ENCODE data around the gene CD209. TPM values are rescaled to one million over a fixed set of nuclear protein-coding genes. Genes with fewer than 3 reads are reported as not detected.

CD209 gene
- polyA plus RNA-seq, 1 donor from 2014 or later: not detected

DNA sequence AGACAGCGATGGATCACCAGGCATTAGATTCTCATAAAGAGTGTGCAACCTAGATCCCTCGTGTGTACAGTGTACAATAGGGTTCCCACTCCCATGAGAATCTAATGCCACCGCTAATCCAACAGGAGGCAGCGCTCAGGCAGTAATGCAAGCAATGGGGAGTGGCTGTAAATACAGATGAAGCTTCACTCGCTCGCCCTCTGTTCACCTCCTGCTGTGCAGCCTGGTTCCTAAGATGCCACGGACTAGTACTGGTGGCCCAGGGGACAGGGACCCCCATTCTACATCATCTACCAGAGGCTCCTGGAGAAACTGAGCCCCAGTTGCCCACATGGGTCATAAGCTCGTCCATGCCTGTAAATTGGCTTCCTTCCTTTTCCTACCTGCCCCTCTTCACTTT lies 23.7 kb upstream of the CD209 start:
- TF ChIP-seq EZH2 (IDR thresholded peaks at IDR 0.05; ENCODE audit: borderline replicate concordance, insufficient read depth, low read length, poor library complexity, severe bottlenecking) (no peak), RAD21 (conservative IDR thresholded peaks at IDR 0.05) (no peak), CTCF (IDR thresholded peaks at IDR 0.05; ENCODE audit: poor library complexity, severe bottlenecking) (no peak), TAF1 (IDR thresholded peaks at IDR 0.05; ENCODE audit: low read depth) (no peak), MXI1 (conservative IDR thresholded peaks at IDR 0.05; ENCODE audit: poor library complexity, severe bottlenecking) (no peak), EP300 (conservative IDR thresholded peaks at IDR 0.05; ENCODE audit: poor library complexity, severe bottlenecking) (no peak), POLR2AphosphoS5 (IDR thresholded peaks at IDR 0.05) (no peak), SMC3 (conservative IDR thresholded peaks at IDR 0.05; ENCODE audit: poor library complexity) (no peak), REST (IDR thresholded peaks at IDR 0.05; ENCODE audit: borderline replicate concordance) (no peak)
- Histone ChIP-seq H2AFZ (ENCODE audit: low read depth, low read length) (no peak overlapping the region), H3K4me2 (ENCODE audit: low read length) (no peak overlapping the region), H3K9ac (ENCODE audit: low read length) (no peak overlapping the region), H3K36me3 (ENCODE audit: insufficient read depth, low read length) (no peaks in the 10 kb centered on the region), H3K4me3 (ENCODE audit: low read length) (no peak overlapping the region), H3K79me2 (replicated peaks; ENCODE audit: insufficient read depth, low read length) (no peaks in the 10 kb centered on the region), H3K27ac (ENCODE audit: low read length) (no peak overlapping the region), H3K9me3 (ENCODE audit: low read length) (no peaks in the 10 kb centered on the region), H3K27me3 (ENCODE audit: insufficient read depth, low read depth, low read length) (no peaks in the 10 kb centered on the region), H4K20me1 (ENCODE audit: insufficient read depth) (no peaks in the 10 kb centered on the region), H3K9me2 (ENCODE audit: insufficient read depth, low read length) (no peaks in the 10 kb centered on the region), H3F3A (ENCODE audit: insufficient read depth, low read length, poor library complexity, severe bottlenecking) (no peaks in the 10 kb centered on the region)

DNA sequence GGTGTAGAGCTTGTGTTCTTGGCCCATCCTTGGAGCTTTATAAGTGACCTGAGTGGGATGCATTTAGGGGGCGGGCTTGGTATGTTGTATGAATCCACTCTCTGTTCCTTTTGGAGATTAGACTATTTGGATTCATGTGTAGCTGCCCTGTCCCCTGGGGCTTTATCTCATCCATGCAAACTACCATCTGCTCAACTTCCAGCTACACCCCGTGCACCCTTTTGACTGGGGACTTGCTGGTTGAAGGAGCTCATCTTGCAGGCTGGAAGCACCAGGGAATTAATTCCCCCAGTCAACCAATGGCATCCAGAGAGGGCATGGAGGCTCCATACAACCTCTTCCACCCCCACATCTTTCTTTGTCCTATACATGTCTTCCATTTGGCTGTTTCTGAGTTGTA lies 21.8 kb upstream of the CD209 start:
- Histone ChIP-seq H3F3A (ENCODE audit: insufficient read depth, low read length, poor library complexity, severe bottlenecking) (no peaks in the 10 kb centered on the region), H3K27me3 (ENCODE audit: insufficient read depth, low read depth, low read length) (no peaks in the 10 kb centered on the region), H3K27ac (ENCODE audit: low read length) (no peak overlapping the region), H3K4me2 (ENCODE audit: low read length) (no peak overlapping the region), H3K4me3 (ENCODE audit: low read length) (no peak overlapping the region), H3K79me2 (replicated peaks; ENCODE audit: insufficient read depth, low read length) (no peaks in the 10 kb centered on the region), H4K20me1 (ENCODE audit: insufficient read depth) (no peaks in the 10 kb centered on the region), H3K9ac (ENCODE audit: low read length) (no peak overlapping the region), H3K9me2 (ENCODE audit: insufficient read depth, low read length) (no peaks in the 10 kb centered on the region), H2AFZ (ENCODE audit: low read depth, low read length) (no peak overlapping the region), H3K9me3 (ENCODE audit: low read length) (no peaks in the 10 kb centered on the region), H3K36me3 (ENCODE audit: insufficient read depth, low read length) (no peaks in the 10 kb centered on the region)
- no peak for TF ChIP-seq REST (IDR thresholded peaks at IDR 0.05; ENCODE audit: borderline replicate concordance)
